Measurements from ENCODE around the gene TENM4. TPM values are rescaled to one million over a fixed set of nuclear protein-coding genes. Genes with fewer than 3 reads are reported as not detected.

Gene TENM4
- total RNA-seq, 2 experiments from 2014 or later: not detected

DNA sequence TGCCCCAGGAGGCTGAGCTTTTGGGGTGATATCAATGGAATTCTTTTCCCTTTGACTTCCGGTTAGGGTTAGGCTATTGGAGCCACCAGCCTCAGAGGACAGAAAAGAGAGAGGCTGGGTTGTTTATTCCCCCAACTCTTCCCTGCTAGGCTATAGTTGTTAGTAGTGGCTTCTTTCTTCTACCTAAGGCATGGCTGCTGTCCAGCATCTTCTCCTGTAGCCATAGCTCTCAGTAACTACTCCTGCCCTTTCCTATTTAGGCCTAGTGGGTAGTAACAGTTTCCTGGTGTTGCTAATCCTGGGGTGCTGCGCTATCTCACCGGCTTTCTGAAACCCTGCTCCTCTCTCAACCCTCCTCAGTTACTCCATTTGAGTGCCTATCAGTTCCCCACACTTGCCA, 184.9 kb downstream of the TENM4 start:
- ChIA-PET POLR2A (no interaction called here), CTCF (no interaction called here)
- no peak for DNase-seq
- no peaks in the 10 kb centered on the region for H3K4me1 Mint-ChIP-seq (ENCODE audit: low read depth)
- H3K36me3 Mint-ChIP-seq: no peaks in the 10 kb centered on the region
- no peaks in the 10 kb centered on the region for H3K27me3 Mint-ChIP-seq
- no peak overlapping the region for H3K4me3 Mint-ChIP-seq
- H3K9me3 Mint-ChIP-seq: no peaks in the 10 kb centered on the region
- intact Hi-C loops (cut with micrococcal nuclease): no loop called here
- H3K27ac Mint-ChIP-seq: no peak overlapping the region

- Mint-ChIP-seq H3K27me3 (no peaks in the 10 kb centered on the region), H3K4me3 (no peak overlapping the region), H3K4me1 (ENCODE audit: low read depth) (no peaks in the 10 kb centered on the region), H3K9me3 (no peaks in the 10 kb centered on the region), H3K27ac (no peak overlapping the region), H3K36me3 (no peaks in the 10 kb centered on the region)
- DNase-seq: no peak
- POLR2A ChIA-PET: no interaction called here
- intact Hi-C loops (cut with micrococcal nuclease): no loop called here
- CTCF ChIA-PET: no interaction called here
Observed at GRCh38 chr11:79253280-79253679, 187.6 kb downstream of the TENM4 start.

DNA sequence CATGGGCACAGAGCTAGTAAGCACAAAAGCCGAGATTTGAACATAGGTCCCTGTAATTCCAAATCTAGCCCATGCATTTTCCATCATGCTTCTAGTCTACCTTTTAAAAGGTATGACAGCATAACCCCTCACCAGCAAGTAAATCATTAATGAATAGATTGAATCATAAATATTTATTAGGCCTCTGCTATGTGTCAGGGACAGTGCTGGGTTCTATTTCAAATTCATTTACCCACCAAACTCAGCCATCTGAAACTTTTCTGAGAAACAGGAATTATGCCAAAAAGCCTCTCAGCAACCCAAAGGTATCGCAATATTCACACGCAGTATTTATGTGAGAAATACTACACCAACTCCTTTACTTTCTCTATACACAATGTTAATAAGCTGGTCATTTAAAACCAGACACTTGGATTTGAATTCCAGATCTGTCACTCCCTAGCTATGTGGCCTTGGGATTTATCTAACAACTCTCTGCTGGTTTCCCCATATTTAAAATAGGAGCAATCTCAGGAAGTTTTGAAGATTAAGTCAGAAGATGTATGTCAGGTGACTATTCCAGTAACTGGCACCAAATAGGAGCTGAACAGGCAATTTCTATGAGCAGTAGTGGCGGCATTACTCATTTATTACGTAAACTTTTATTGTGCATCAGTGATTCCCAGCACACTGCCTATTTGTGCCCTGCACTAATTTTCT, 191.4 kb downstream of the TENM4 start:
- CTCF ChIA-PET: no interaction called here
- Mint-ChIP-seq H3K27ac (no peak overlapping the region), H3K9me3 (no peaks in the 10 kb centered on the region), H3K4me3 (no peak overlapping the region), H3K4me1 (ENCODE audit: low read depth) (no peaks in the 10 kb centered on the region), H3K36me3 (no peaks in the 10 kb centered on the region), H3K27me3 (no peaks in the 10 kb centered on the region)
- POLR2A ChIA-PET: no interaction called here
- DNase-seq: no peak
- intact Hi-C loops (cut with micrococcal nuclease): no loop called here

GRCh38 chr11:79244798-79245197, 196.0 kb downstream of the TENM4 start:
- Mint-ChIP-seq H3K4me1 (ENCODE audit: low read depth) (no peaks in the 10 kb centered on the region), H3K4me3 (no peak overlapping the region), H3K27me3 (no peaks in the 10 kb centered on the region), H3K27ac (no peak overlapping the region), H3K9me3 (no peaks in the 10 kb centered on the region), H3K36me3 (no peaks in the 10 kb centered on the region)
- POLR2A ChIA-PET: no interaction called here
- CTCF ChIA-PET: no interaction called here
- DNase-seq: no peak
- intact Hi-C loops (cut with micrococcal nuclease): no loop called here

- no peak overlapping the region for H3K4me3 Mint-ChIP-seq
- no peaks in the 10 kb centered on the region for H3K9me3 Mint-ChIP-seq
- H3K36me3 Mint-ChIP-seq: no peaks in the 10 kb centered on the region
- DNase-seq: no peak
- ChIA-PET CTCF (no interaction called here), POLR2A (no interaction called here)
- no peaks in the 10 kb centered on the region for H3K27me3 Mint-ChIP-seq
- H3K4me1 Mint-ChIP-seq (ENCODE audit: low read depth): no peaks in the 10 kb centered on the region
- H3K27ac Mint-ChIP-seq: no peak overlapping the region
- intact Hi-C loops (cut with micrococcal nuclease): no loop called here
Observed at GRCh38 chr11:79244241-79244772, 196.5 kb downstream of the TENM4 start.

DNA sequence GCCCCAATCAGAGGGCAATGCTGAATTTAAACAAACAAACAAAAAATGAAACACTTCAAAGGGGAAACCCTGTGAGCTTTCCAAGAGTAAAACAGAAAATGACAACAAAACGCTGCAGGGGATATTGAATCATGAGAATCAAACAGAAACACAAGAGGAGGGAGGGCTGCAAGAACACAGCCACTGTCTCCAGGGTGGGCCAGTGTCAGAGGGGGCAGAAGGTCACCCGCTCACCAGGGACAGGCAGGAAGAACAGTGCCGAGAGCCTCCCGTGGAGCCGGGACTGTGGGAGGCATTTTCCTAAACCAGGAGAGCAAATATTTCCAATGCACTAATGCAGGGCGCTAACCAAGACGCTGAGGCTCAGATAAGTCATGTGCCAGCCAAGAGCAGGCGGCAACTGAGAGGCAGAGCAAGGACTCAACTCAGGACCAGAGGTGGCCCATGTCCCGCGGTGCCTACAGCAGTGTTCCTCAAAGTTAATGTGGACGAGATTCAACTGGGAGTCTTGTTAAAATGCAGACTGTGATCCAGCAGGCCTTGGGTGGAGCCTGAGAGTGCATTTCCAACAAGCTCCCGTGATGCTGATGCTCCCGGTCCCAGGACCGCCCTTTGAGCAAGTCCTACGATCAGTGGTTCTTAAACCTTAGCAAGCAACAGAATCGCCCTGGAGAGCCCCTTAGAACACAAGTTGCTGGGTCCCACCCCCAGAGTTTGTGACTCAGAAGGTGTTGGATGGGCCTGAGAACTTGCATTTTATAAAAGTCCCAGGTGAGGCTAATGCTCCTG, 197.2 kb downstream of the TENM4 start:
- no peak overlapping the region for H3K4me3 Mint-ChIP-seq
- POLR2A ChIA-PET: no interaction called here

GRCh38 chr11:79242616-79243015, 198.2 kb downstream of the TENM4 start:
- POLR2A ChIA-PET: no interaction called here
- H3K27me3 Mint-ChIP-seq: no peaks in the 10 kb centered on the region
- no peaks in the 10 kb centered on the region for H3K36me3 Mint-ChIP-seq
- no peak overlapping the region for H3K4me3 Mint-ChIP-seq
- CTCF ChIA-PET: no interaction called here
- no peak overlapping the region for H3K27ac Mint-ChIP-seq
- intact Hi-C loops (cut with micrococcal nuclease): no loop called here
- no peaks in the 10 kb centered on the region for H3K9me3 Mint-ChIP-seq
- no peaks in the 10 kb centered on the region for H3K4me1 Mint-ChIP-seq (ENCODE audit: low read depth)
- no peak for DNase-seq

More for the DNA sequence above, 197.2 kb downstream of the TENM4 start:
- Mint-ChIP-seq H3K9me3 (no peaks in the 10 kb centered on the region), H3K4me1 (ENCODE audit: low read depth) (no peaks in the 10 kb centered on the region), H3K36me3 (no peaks in the 10 kb centered on the region), H3K27me3 (no peaks in the 10 kb centered on the region), H3K27ac (no peak overlapping the region)
- DNase-seq: no peak
- intact Hi-C loops (cut with micrococcal nuclease): no loop called here
- CTCF ChIA-PET: no interaction called here

DNA sequence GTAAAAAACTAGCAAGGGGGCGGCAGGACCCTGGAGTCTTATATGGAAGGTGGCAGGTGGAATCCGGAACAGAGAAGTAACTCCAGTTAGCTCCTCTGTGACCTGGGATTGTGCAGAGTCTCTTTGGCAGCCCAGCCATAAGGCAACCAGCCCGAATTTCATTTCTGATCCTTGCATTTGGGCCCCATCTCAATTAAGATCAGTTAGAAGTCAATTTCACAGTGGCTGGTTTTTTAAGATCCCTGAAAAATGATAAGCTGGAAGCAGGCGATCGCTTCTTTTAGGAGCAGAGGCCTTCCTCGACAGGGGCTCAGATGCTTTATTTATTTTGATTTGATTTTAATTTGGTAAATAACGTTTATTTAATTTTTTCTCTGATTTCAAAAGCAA, 199.0 kb downstream of the TENM4 start:
- POLR2A ChIA-PET: no interaction called here
- Mint-ChIP-seq H3K27me3 (no peaks in the 10 kb centered on the region), H3K4me1 (ENCODE audit: low read depth) (no peaks in the 10 kb centered on the region), H3K9me3 (no peaks in the 10 kb centered on the region), H3K4me3 (no peak overlapping the region), H3K27ac (no peak overlapping the region), H3K36me3 (no peaks in the 10 kb centered on the region)
- intact Hi-C loops (cut with micrococcal nuclease): no loop called here
- CTCF ChIA-PET: no interaction called here
- no peak for DNase-seq

DNA sequence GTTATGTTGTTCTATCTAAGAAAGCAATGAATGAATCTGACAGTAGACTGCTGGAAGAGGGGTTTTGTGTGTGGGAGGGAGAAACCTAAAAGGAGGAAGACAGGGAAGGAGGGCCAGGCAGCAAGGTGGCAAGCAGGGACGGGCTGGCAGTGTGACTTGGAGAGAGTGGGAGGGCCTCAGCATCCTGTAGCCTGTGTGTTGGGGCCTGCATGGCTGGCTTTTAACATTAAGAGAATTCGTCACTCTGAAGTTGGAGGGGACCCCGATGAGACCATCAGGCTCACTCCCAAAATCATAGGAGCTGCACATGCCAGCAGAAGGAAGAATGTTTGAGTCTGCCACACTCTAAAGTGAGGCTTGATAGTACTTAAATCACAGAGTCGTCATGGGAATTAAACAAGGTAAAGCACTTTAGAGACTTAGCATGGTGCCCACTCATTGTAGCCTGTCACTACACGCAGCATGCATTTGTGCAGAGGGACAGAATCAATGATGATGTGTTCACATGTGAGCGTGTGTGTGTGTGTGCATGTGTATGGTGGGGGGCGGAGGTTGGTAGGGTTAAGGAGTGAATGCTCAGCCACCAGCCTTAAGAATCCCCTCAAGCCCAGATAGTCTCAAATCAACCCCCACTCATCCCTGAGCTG, 199.5 kb downstream of the TENM4 start:
- Mint-ChIP-seq H3K27ac (no peak overlapping the region), H3K4me1 (ENCODE audit: low read depth) (no peaks in the 10 kb centered on the region), H3K9me3 (no peaks in the 10 kb centered on the region), H3K36me3 (no peaks in the 10 kb centered on the region), H3K27me3 (no peaks in the 10 kb centered on the region), H3K4me3 (no peak overlapping the region)
- ChIA-PET CTCF (no interaction called here), POLR2A (no interaction called here)
- DNase-seq: no peak
- intact Hi-C loops (cut with micrococcal nuclease): no loop called here

- Mint-ChIP-seq H3K27me3 (no peaks in the 10 kb centered on the region), H3K4me3 (no peak overlapping the region), H3K4me1 (ENCODE audit: low read depth) (no peaks in the 10 kb centered on the region), H3K36me3 (no peaks in the 10 kb centered on the region), H3K27ac (no peak overlapping the region), H3K9me3 (no peaks in the 10 kb centered on the region)
- ChIA-PET POLR2A (no interaction called here), CTCF (no interaction called here)
- intact Hi-C loops (cut with micrococcal nuclease): no loop called here
- DNase-seq: no peak
Observed at GRCh38 chr11:79237703-79238102, 203.1 kb downstream of the TENM4 start.

GRCh38 chr11:79237091-79237490, 203.7 kb downstream of the TENM4 start:
- Mint-ChIP-seq H3K27me3 (no peaks in the 10 kb centered on the region), H3K4me1 (ENCODE audit: low read depth) (no peaks in the 10 kb centered on the region), H3K4me3 (no peak overlapping the region), H3K9me3 (no peaks in the 10 kb centered on the region), H3K27ac (no peak overlapping the region), H3K36me3 (no peaks in the 10 kb centered on the region)
- ChIA-PET CTCF (no interaction called here), POLR2A (no interaction called here)
- no peak for DNase-seq
- intact Hi-C loops (cut with micrococcal nuclease): no loop called here

- no peak for DNase-seq
- intact Hi-C loops (cut with micrococcal nuclease): no loop called here
- H3K4me3 Mint-ChIP-seq: no peak overlapping the region
- ChIA-PET POLR2A (no interaction called here), CTCF (no interaction called here)
- H3K9me3 Mint-ChIP-seq: no peaks in the 10 kb centered on the region
- no peaks in the 10 kb centered on the region for H3K4me1 Mint-ChIP-seq (ENCODE audit: low read depth)
- H3K27ac Mint-ChIP-seq: no peak overlapping the region
- H3K27me3 Mint-ChIP-seq: no peaks in the 10 kb centered on the region
- H3K36me3 Mint-ChIP-seq: no peaks in the 10 kb centered on the region
Observed at GRCh38 chr11:79236541-79236971, 204.3 kb downstream of the TENM4 start.

- CTCF ChIA-PET: no interaction called here
- no peaks in the 10 kb centered on the region for H3K36me3 Mint-ChIP-seq
- intact Hi-C loops (cut with micrococcal nuclease): no loop called here
- H3K4me1 Mint-ChIP-seq (ENCODE audit: low read depth): no peaks in the 10 kb centered on the region
- POLR2A ChIA-PET: no interaction called here
- H3K27ac Mint-ChIP-seq: no peak overlapping the region
- no peaks in the 10 kb centered on the region for H3K27me3 Mint-ChIP-seq
- H3K4me3 Mint-ChIP-seq: no peak overlapping the region
- no peaks in the 10 kb centered on the region for H3K9me3 Mint-ChIP-seq
- DNase-seq: no peak
Observed at GRCh38 chr11:79235696-79236095, 205.1 kb downstream of the TENM4 start.
